Superior temporal gyrus (tissue), 1 donor: ENCODE data around the gene THBS3.
"Not testable (repeated sequence)": the region's sequence is repeated elsewhere in the genome, so short reads cannot be mapped to it uniquely, and the experiment has no call there.

Experiments
- DNase-seq: peaks from one replicate; pipeline ENCODE4 v3.0.0-alpha.2; 2016; ENCODE audit errors: extremely low spot score

The THBS3 gene

DNA sequence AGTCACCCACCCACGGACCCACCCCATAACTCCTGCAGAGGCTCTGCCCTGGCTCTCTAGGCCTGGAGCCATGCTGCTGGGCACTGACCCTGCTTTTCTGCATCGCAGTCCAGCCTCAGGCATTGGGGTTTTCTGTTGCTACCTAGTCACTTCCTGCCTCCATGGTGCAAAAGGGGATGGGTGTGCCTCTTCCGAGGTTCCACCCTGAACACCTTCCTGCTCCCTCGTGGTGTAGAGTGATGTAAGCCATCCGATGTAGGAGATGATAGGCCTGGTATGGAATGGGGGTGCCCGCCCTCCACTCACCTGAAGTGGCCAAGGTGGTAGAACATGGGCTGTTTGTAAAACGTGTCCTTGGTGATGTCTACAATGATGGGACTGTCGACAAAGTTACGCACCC is 27.7 kb upstream of the THBS3 start:
- not testable (repeated sequence) for DNase-seq

DNA sequence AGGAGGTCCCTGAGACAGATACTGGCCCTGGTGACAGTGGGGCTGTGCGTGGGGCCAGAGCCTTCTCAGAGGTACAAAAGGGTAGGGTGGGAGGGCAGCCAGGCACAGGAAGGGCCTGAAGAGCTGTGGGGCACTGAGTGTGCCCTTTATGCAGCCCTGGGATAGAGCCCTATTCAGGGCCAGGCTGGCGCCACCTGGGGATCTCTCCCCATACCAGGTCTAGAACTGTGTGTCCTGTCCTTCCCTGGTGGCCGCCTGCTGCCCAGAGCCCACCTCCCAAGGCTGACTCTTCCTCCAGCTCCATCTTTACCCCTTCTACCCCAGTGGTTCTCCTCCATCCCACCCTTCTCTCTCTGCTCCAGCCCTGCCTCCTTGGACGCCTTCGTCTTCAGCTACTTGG is 25.8 kb upstream of the THBS3 start:
- DNase-seq, result not testable (repeated sequence)

DNA sequence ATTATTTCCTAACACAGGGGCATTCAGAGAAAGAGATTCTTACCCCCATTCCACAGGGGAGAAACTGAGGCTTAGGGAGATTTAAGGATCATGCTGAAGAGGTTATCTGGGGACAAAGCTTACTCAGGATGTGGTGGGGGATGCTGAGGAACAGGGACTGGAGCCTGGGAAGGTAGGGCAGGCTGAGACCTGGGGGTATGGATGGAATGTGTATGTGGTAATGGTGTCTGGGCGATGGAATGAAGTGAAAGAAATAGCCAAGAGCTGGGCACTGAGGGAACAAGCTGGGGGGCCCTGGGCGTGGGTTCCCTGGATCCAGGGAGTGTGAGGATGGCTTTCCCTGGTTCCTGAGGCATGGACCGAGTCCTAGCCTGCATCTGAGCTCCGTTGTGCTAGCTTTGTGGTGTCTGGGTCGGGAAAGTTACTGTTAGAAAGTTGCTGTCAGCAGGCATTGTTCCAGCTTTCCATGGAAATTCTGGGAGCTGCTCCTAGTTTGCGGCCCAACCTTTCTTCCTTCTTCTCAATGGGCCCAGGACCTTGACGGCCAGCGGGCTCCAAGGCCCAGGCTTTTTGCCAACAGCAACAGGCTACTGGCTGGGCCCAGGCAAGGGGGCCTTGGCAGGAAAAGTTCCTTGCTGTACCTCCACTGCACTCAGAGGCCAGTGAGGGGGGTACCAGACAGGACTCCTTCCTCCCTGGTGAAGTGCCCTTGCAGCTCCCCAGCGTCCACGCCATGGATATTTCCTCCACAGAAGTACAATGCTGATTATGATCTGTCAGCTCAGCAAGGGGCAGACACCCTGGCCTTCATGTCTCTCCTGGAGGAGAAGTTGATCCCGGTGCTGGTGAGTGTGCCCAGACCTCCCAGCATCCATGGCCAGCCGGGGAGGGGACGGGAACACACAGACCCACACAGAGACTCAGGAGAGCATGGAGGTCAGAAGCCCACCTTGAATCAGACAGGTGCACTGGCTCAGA is 24.6 kb upstream of the THBS3 start:
- DNase-seq, result not testable (repeated sequence)

DNA sequence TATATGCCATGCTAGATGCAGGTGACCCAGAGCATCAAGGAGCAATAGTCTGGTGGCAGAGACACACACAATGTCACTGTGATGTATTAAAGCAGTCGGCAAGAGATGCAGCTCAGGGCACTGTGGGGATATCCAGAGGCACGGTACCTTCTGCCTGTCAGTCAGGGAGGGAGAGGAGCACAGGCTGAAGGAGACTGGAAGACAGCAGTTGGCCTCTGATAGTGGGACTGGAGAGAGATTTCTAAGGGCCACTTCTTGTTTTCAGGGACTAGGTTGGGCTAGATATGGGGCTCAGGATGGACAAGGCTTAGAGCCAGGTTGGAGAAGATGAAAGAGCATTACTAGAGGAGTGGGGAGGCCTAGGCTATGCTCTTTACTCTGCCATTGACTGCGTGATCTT is 23.6 kb upstream of the THBS3 start:
- DNase-seq, result not testable (repeated sequence)

DNA sequence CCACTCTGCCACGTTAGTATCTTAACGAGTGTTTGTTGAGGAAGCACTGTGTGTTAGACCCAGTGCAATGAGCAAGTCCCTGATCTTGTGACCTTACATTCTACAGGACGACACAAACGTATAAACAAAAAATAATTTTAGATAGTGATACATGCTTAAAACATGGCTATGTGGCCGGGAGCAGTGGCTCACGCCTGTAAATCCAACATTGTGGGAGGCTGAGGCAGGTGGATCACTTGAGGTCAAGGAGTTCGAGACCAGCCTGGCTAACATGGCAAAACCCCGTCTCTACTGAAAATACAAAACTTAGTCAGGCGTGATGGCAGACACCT is 20.4 kb upstream of the THBS3 start:
- DNase-seq, result no peak

DNA sequence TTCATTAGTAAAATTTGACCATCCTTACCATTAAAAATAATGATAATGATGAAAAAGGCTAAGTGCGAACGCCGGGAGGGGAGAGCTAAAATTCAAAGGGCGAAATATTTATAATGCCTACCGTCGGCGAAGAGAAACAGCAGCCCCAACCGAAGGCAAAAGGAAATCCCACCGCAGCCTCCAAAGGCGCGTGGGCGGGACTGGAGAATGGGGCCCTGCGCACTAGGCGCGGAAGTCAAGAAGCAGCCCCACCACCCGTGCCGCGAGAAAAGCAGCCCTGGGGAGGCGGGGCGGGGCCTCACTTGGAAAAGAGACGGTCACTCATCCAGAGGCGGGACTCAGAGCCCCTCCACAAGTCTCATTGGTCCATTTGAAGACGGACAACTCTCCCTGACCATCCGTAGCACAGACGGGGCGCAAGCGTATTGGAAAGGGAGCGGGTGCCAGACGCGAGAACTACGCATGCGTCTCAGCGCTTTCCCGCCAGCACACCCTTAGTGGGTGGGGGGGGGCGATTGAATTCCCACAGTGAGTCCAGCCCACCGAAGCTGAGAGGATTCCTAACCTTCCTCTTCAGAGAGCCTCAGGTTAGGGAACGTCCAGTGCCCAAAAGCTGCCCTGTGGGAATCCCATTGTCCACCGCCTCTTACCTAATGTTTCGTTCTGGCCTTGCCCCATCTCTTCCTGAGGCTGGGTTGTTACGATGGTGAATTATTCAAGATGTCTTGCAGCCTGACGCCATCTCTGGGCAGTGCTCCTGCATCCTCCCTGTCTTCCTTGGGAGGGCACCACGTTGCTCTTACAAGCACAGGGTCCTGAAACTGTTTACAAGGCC is 19.8 kb upstream of the THBS3 start:
- peak; percentile 99 for DNase-seq

DNA sequence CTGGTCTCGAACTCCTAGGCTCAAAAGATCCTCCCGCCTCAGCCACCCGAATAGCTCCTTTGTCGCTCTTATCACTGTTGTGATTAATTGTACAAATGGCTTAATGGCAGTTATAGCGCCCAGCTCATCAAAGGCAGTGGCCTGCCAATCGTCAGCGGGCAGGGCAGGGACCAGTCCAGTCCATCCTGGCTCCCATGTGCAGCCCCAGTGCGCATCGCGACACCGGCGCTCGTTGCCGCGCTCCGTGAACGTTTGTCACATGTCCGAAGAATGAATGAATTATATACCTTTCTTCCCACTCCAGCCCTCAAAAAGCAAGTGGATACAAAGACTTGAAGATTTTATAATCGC is 19.2 kb upstream of the THBS3 start:
- DNase-seq, result peak; percentile 67

DNA sequence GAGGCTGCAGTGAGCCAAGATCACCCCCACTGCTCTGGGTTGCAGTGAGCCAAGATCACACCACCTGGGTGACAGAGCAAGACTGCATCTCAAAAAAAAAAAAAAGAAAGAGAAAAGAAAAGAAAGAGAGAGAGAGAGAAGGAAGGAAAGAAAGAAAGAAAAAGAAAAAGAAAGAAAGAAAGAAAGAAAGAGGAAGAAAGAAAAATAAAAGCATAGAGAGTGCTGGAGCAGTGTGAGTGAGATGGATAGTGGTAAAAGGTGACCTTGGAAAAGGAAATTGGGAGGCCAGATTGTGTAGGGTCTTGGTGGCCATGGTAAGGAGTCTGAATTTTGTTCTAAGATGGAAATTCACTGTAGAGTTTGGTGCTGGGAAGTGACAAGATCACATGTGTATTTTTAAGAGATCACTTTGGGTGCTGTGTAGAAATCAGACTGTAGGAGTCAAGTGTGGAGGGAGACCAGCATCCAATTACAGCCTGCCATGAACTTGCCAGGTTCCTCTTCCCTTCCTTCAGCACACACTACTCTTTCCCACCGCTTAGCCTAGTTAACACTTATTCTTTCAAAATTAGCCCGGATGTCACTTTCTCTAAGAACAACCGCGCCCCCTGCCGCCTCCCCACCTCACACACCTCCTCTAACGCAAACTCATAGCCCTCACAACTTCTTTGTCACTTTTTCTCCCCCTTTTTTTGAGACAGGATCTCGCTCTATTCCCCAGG is 18.7 kb upstream of the THBS3 start:
- peak; percentile 69 for DNase-seq

DNA sequence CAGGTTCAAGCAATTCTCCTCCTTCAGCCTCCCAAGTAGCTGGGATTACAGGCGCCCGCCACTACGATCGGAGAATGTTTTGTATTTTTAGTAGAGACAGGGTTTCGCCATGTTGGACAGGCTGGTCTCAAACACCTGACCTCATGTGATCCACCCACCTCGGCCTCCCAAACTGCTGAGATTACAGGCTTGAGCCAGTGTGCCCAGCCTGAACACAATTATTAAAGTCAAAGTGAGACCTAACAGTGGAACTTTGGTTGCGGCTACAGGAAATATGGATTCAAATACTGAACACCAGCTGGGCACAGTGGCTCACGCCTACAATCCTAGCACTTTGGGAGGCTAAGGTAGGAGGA is 17.7 kb upstream of the THBS3 start:
- DNase-seq, result not testable (repeated sequence)

DNA sequence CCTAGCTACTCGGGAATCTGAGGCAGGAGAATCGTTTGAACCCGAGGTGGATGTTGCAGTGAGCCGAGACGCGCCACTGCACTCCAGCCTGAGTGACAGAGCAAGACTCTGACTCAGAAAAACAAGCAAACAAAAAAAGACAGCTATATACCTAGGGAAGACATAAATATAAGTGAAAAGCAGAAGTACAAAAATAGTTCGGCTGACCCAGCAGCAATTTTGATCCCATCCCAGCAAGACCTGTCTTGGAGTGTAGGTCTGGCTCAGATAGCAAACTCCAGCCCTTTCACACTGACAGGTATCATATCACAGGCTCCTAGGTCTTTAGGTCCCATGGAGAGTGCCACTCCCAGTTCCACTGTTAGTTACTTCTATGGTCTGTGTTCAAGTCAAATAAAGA is 15.3 kb upstream of the THBS3 start:
- DNase-seq, result no peak

DNA sequence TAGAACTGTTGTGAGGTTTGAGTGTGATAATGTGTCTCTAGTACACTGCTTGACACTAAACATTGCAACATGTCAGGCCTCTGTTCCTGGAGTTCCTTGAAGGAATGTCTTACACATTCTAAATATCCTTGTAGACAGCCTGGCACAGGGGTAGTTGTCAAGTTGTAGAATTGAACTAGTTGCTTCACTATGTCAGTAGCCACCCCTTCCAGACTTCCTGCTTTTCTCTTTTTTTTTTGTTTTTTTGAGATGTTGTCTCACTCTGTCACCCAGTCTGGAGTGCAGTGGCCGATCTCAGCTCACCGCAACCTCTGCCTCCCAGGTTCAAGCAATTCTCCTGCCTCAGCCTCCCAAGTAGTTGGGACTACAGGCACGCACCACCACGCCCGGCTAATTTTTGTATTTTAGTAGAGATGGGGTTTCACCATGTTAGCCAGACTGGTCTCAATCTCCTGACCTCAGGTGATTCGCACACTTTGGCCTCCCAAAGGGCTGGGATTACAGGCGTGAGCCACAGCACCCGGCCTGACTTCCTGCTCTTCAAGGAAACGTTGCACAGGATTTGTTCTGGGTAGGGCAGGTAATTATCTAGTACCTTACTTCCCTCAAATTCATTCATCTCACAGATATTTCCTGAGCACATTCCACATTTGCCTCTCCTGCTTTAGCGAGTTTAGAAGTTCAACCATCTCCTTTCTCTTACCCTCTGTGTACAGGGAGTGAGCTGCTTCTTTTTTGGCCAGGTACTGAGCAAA is 12.7 kb upstream of the THBS3 start:
- DNase-seq, result not testable (repeated sequence)

DNA sequence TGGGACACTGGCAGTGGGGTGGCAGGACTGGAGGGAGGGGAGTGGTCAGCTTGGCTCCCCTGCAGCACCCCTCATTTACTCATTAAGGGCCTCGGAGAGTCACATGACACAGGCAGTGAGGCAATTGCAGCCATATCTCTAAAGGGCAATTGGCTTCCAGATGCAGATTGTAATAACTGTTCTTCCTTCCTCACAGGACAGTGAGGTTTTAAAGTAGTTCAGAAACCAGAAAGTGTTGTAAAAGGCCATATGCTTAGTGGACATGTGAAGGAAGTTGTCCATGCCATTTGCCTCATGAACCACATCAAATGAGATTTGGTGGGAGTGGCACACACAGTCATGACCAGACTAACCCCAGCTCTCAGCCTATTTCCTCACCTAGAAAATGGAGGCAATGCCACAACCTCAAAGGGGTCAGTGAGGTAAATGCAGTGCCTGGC is 11.9 kb upstream of the THBS3 start:
- DNase-seq, result peak; percentile 87

DNA sequence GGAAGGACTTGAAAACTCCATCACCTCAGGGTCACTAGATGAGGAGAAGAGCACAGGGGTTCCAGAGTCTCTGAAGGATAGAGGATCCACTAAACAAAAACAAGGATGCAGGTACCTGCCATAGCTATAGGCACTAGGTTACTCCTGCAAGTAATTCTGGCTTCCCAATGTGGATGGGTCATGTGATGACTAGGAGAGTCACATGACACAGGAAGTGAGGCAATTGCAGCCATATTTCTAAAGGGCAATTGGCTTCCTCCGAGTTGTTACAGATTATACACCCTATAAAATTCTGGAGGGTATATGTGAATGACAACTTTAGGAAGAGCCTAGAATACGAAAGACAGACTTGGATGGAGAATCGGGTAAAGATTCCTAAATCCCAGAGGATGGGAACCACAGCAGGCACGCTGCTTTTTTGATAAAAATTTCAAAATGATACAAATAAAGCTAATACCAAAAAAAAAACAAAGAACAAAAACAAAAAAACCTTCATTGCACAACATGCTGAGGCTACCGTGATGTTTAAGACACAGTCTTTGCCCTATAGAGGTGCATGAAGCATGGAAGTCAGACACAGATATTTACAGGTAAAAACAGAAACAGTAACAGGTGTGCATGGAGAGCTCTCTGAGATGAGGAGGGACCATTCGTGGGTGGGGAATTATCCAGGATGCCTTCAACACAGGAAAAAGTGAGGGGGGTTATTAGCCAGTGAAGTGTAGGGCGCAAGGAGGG is 11.3 kb upstream of the THBS3 start:
- peak; percentile 98 for DNase-seq

DNA sequence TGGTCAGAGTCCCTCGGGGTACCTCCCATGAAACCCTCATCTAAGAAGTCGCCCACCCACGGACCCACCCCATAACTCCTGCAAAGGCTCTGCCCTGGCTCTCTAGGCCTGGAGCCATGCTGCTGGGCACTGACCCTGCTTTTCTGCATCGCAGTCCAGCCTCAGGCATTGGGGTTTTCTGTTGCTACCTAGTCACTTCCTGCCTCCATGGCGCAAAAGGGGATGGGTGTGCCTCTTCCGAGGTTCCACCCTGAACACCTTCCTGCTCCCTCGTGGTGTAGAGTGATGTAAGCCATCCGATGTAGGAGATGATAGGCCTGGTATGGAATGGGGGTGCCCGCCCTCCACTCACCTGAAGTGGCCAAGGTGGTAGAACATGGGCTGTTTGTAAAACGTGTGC is 7.0 kb upstream of the THBS3 start:
- DNase-seq, result not testable (repeated sequence)

DNA sequence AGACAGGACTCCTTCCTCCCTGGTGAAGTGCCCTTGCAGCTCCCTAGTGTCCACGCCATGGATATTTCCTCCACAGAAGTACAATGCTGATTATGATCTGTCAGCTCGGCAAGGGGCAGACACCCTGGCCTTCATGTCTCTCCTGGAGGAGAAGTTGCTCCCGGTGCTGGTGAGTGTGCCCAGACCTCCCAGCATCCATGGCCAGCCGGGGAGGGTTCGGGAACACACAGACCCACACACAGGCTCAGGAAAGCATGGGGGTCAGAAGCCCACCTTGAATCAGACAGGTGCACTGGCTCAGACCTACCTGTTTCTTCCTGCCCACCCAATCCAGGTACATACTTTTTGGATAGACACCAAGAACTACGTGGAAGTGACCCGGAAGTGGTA is 4.3 kb upstream of the THBS3 start:
- not testable (repeated sequence) for DNase-seq

DNA sequence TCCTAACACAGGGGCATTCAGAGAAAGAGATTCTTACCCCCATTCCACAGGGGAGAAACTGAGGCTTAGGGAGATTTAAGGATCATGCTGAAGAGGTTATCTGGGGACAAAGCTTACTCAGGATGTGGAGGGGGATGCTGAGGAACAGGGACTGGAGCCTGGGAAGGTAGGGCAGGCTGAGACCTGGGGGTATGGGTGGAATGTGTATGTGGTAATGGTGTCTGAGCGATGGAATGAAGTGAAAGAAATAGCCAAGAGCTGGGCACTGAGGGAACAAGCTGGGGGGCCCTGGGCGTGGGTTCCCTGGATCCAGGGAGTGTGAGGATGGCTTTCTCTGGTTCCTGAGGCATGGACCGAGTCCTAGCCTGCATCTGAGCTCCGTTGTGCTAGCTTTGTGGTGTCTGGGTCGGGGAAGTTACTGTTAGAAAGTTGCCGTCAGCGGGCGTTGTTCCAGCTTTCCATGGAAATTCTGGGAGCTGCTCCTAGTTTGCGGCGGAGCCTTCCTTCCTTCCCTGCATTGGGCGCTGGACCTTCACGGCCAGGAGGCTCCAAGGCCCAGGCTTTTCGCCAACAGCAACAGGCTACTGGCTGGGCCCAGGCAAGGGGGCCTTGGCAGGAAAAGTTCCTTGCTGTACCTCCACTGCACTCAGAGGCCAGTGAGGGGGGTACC is 3.8 kb upstream of the THBS3 start:
- not testable (repeated sequence) for DNase-seq

DNA sequence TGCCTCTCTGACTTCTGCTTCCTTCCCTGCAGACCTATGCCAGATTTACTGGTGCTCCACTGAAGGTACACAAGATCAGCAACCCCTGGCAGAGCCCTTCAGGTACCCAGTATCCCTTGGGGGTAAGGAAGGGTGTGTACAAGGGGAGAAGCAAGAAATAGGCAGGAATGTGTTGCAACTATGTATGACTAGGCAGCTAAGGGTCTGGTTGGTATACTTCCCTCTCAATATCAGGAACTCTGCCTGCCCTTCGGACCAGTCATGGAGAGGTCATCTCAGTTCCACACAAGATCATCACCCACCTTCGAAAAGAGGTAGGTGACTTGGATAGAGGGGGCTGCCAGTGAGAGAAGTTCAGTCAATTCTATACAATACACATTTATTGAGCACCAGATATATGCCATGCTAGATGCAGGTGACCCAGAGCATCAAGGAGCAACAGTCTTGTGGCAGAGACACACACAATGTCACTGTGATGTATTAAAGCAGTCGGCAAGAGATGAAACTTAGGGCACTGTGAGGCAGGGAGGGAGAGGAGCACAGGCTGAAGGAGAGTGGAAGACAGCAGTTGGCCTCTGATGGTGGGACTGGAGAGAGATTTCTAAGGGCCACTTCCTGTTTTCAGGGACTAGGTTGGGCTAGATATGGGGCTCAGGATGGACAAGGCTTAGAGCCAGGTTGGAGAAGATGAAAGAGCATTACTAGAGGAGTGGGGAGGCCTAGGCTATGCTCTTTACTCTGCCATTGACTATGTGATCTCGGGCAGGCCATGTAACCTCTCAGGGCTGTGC is 2.8 kb upstream of the THBS3 start:
- no peak for DNase-seq

DNA sequence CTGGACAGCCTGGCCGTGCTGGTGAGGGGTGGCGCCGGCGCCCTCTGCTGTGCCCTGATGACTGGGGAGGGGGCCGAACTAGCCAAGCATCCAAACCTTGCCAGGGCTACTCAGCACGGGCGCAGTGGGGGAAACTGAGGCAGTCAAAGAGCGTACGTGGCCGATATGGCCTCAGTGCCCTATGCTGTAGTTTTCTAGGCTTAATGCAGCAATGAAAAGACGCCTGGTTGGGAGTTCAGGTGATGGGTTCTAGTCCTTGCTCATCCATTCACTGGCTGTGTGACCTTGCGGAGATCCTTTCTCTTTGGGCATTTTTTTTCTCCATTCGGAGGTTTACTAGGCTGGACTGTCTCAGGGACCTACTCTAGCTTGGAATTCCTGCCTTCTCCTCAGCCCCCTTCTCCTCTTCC is 1.6 kb upstream of the THBS3 start:
- no peak for DNase-seq

DNA sequence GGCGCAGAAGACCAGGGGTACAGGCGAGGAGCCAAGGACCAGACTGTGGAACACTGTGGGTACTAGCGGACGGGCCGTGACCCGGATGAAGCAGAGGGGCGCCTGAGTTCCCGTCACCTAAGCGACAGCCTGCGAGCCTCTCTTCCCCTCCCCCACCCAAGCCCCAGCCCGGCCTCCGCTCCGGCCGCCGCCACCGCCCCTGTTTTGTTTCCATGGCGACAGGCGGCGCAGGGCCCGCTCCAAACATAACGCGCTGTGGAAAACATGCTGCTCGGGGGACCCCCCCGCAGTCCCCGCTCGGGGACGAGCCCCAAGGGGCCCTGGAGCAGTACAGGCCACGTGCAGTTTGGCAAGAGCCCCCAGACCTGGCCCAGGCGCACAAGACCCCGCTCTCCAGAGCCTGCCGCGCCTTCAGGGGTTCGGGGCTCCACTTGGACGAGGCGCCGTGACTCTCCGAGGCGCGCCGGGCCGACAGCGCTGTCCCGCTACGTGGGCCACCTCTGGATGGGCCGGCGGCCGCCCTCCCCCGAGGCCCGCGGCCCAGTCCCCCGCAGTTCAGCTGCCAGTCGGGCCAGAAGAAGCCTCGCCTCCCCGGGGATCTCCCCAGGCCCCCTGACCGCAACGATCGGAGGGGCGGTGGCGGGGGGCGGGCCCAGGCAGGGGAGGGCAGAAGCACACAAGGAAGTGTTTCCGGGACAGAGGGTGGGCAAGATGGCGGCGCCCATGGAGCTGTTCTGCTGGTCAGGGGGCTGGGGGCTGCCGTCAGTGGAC is 1.0 kb upstream of the THBS3 start, which contains the start of gene MTX1:
TSS of gene MTX1 (plus strand) at position 155 of the 771 bp plus-strand sequence. CDS start at position 265, 110 bp downstream.
- peak; percentile 82 for DNase-seq
